HG02970 (cell line): ENCODE measurements around the gene SRPRB.

ENCODE experiments used
- ATAC-seq: cut with Tn5 transposase; IDR thresholded peaks from one replicate; pipeline ENCODE4 v1.9.1; 2021; ENCODE audit warnings: mild to moderate bottlenecking, moderate library complexity, moderate number of reproducible peaks; ENCODE audit not compliant: unreplicated experiment, low FRiP score

The SRPRB gene

GRCh38 chr3:133825969-133826727 is 20.5 kb downstream of the SRPRB start:
- ATAC-seq: no peak

DNA sequence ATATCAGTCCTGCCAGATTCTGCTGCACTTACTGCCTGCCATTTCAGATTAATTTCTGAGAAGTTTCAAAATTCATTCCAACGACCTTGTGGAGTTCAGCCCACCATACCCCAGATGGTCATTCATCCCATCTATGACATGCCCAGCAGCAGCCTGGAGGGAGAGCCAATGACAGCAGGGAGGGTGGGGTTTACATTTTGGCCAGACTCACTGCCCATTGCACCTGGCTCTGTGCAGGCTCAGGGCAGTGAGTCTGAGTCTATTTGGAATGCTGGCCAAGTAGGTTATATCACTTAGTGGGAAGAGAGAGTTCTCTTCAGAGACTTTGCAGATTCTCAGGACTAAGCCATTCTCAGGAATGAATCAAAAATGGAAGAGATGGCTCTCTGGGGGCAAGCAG is 21.5 kb downstream of the SRPRB start:
- no peak for ATAC-seq

- no peak for ATAC-seq
Measured at GRCh38 chr3:133827684-133828083, 22.1 kb downstream of the SRPRB start.

DNA sequence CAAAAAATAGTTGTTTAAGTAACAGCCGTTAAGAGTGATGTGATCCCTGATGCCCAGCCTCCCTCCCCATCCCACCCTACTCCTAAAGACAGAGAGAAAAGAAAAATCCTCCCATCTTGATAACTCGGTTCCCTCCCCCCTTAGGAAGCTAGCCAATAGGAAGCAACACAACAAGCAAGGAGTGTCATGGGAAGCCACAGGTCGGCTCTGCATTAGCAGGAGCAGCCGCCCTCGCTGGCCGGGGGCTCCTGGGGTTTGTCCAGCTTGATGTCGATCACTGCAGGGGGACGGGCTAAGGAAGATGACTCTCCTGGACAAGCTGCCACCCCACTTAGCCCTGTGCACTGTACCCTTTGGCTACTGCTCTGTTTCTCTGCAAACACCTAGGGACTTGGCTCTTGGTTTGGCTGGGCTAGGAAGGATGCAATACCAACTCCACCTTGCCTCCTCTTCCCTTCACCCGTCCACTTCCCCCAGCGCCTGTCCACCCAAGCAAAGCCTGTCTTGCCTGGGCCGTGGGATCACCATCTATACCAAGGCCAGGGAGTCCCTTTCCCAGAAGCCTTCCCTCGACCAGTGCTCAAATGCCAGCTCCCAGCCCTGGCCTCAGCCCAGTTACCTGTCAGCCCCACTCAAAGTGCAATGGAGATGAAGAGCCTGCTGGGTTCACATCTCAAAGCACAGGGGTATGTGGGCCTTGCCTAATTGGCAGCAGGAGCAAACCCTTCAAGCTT is 23.1 kb downstream of the SRPRB start:
- no peak for ATAC-seq

DNA sequence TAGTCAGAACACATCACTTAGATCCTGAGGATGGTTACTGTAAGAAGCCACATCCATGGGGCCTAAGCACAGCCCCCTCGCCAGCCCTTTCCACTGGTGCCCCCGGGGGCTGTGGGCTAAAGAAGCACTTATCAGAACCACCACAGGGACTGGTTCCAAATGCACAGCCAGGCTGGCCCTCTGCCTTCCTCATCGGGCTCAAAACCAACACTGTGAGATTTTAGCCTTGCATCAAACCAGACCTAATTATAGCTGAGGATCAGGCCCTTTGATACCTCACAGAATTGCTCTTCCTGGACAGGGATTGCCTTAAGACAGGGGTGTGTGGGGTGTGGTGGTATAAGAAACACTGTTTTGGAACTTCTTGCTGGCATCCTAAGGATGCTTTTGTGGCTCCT is 23.7 kb downstream of the SRPRB start:
- ATAC-seq: no peak

DNA sequence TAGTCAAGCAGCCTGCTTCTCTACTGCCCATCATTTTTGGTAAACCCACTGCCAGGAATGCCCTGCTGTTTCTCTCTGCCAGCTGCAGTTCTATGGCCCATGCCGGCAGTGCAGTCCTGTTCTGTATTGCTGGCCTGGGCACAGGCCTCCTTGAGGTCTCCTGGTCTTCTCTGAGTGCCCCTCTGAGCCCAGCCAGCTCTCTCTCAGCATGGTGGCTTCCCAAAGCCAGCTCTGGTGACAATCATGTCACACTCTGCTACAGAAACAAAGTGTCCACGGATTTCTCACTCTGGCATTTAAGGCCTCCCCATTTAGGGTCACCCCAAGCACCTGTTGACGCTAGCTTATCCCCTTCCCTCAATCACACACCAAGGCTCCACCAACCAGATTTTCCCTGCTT is 24.5 kb downstream of the SRPRB start:
- ATAC-seq: no peak

DNA sequence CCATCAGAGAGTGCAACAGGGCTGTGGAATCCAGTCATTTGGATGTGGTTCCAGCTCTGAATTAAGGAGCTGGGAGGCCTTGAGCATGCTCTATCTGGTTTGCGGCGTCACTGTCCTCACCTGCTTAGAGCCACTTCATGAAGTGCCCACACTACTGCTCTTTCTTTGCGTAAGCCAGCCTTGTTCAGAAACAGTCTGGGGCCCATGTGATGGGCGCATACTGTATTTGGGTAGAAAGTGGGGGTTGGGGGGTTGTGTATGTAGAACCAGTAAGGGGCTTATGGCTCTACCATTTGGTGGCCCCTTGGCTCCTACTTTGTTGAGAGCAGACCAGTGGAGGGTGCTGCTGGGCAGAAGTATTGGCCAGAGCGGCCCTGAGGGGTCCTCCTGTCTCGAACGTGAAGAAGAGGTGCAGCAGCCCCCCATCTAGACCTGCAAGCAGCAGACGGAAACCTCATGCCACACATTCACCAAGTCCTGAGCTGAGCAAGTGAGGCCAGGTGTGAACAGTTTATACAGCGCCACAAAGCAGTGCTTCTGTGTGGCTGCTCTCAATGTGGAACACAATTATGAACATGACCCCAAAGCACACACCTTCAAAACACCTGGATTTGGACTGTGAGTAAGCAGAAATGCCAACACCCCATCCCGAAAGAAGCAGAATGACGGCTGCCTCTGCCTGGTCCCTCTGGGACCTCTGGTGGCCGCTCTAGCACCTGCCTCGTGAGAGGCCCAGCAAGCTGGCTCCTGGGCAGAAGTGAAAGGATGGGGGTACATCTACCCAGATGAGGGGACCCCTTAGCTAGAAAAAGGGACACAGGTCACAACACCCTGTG is 26.6 kb downstream of the SRPRB start:
- no peak for ATAC-seq

GRCh38 chr3:133832802-133833144 is 27.2 kb downstream of the SRPRB start:
- ATAC-seq: no peak

GRCh38 chr3:133833267-133833666 is 27.7 kb downstream of the SRPRB start:
- ATAC-seq: no peak

DNA sequence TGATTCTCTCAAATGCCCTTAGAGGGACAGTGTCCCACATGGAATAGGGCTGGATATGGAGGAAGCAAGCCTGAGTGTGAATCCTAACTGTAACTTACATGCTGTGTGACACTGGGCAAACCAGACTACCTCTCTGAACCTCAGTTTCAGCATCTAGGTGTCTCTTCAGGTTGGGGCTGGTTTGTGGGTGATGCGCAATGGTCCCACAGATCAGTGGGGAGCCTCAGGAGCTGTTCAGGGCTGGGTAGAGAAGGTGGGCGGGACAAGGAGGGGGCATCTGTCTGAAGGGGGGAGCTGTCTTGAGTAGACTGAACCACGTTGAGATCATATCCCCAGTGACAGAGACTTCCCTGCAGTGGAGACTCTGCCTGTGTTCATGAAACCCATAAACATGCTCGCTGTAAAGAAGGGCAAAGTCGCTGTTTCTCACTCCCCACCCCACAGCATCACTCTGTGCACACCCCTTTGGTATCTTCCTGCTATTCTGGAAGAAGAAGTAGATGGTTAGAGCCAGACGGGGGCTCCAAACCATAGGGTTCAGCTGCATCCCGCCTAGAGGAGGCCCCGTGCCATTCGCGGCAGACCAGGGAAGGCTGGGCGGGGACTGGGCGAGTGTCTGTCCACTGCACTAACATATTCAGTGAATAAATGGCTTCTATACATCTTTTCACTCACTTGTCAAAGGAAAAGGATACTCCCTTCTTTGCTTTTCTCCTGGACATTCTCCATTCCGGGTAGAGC is 28.4 kb downstream of the SRPRB start:
- no peak for ATAC-seq

DNA sequence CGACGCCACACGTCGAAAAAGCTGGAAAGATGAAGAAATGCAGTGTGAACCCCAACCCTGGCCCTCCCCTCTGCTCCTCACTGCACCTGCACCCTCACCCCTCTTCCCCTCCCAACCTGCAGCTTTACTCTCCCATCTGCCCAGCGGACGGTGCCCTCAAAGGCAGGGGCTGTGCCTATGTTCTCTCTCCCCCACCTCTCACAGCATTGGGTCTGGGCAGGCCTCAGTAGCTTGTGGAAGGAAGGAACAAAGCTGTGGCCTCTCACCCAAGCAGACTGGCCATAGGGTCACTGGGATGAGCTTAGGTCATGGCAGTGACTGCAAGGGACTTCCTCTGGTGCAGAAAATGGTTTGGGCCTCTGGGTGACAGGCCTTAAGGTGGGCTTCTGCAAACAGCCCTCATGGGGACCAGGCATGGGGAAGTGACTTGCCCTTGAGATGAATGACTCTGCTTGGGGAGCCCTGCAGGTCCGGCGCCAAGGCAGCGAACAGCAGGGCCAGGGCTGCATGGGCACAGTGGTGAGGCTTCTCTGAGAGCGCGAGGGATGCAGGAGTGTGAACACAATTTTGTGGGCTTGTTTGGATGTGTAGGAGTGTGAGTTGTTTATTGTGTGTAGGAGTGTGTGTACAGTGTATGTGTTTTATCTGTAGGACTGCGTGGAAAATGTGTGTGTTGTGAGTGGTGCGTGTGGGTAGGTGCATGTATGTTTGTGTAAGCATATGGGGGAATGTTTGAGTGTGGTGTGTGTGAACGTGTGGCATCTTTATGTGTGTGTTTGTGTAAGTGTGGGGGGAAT is 29.2 kb downstream of the SRPRB start:
- ATAC-seq: no peak

GRCh38 chr3:133835418-133835743 is 29.8 kb downstream of the SRPRB start:
- no peak for ATAC-seq

DNA sequence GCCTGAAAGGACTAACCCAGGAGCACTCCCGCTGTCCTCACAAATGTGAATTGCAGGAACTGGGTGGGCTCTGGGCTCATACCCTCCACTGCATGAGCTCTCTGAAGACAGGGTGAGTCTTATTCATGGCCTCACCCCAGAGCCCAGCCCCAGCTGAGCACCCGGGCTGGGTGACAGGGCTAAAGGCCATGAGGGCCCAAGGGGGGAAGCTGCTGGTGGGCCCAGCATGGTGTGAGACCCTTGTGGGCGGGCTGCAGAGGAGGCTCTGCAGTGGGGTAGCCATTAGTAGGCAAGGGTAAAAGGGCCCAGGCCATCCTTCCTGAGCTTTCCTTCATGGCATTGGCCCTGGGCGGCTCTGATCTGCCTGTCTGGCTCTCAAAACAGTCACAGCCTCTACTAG is 30.3 kb downstream of the SRPRB start:
- no peak for ATAC-seq

DNA sequence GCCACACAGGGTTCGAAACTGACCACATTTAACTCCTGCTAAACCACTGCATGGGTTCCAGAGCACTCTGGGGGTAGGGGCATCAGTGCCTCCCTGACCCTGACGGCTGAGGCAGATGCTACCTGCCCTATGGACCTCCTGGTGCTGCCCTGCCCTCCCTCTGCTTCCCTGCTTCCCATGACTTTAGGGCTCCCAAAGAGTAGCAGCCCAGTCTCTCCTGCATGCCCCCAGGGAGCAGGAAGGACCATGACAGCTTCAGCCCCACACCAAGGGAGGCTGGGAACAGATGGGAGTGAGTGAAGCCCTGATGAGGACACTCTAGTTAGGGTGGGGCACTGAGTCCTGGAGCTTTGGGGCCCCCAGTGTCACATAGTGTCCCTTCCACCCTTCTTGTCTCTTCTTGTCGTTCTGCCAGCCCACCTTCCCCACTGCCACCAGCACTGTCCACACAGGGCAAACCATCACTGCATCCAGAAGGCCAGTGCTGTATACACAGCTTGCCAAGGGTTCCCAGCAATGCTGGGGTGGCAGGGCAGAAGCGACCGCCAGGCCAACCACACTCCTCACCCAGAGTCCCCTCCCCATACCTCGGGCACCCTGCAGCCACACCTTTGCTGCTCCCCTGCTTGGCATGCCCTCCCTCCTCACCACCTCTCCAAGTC is 31.0 kb downstream of the SRPRB start:
- ATAC-seq: no peak

- ATAC-seq: no peak
Measured at GRCh38 chr3:133837487-133838295, 32.1 kb downstream of the SRPRB start.

DNA sequence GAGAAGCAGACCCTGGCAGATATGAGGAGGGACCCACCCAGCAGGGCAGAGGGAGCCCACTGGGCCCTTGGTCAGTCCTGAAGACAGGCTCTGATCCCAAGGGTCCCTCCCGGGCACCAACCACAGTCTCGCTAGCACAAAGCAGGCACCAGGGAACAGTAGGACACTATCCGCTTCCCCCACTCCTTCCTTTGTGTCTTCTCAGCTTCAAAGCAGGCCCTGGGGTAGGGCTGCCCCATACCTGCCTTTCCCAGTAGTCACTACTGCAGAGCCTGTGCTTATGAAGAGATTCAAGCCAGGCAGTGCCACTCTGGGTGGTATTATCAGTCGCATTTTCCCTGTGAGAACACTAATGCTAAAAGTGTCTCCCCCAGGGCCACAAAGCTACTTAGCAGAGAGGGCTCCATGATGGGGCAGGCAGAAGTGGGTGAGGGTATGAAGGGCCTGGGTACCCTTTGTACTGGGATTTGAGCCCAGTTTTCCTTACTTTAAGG is 32.7 kb downstream of the SRPRB start:
- no peak for ATAC-seq

DNA sequence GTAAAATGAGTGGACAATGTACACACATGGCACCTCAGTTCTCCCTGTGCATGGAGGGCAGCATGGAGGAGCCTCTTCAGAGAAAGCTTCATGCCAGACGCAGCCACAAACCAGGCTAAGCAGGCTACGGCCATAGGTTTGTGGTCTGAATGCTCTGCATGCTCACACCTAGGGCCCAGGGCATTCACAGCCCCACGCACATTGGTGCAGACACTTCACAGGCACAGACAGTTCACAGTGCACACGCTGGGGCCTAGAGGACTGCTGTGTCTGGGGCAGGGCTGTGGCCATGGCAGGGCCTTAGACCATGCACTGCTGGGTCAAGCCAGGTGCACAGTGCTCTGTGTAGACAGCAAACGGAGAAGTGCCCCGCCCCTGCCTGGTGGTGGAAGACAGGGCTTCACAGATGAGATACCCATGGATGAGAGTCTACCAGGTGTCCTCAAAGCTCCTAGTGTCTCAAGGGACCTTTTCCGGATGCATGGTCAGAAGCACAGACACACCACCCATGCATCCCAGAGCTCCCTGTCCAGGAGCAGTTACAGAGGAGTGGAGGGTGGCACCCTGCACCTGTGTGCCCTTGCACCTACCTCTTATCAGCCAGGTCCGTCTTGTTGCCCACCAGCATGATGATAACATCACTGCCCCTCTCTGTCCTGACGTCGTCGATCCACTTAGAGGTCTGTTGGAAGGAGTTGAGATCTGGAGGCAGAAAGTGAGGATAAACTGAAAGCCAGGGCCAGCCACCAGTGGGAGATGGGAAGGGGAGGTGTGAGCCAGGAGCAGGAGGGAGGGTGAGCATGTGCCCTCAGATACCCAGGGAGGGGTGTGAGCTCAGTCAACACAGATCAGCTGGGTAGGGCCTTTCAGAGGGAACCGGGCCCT is 33.5 kb downstream of the SRPRB start:
- ATAC-seq: no peak
